ENCODE data around the gene CTSW.

DNA sequence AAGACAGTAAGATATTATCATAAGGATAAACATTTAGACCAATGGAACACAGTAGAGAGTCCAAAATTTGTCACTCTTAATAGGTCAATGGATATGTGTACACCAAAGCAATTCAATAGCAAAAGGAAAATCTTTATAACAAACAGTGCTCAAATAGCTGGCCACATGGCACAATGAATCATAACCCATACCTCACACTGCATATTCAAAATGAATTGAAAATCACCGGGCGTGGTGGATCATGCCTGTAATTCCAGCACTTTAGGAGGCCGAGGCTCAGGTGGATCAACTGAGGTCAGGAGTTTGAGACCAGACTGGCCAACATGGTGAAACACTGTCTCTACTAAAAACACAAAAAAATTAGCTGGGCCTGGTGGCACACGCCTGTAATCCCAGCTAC lies 37.5 kb upstream of the CTSW start:
- TF ChIP-seq, protein P1, sequence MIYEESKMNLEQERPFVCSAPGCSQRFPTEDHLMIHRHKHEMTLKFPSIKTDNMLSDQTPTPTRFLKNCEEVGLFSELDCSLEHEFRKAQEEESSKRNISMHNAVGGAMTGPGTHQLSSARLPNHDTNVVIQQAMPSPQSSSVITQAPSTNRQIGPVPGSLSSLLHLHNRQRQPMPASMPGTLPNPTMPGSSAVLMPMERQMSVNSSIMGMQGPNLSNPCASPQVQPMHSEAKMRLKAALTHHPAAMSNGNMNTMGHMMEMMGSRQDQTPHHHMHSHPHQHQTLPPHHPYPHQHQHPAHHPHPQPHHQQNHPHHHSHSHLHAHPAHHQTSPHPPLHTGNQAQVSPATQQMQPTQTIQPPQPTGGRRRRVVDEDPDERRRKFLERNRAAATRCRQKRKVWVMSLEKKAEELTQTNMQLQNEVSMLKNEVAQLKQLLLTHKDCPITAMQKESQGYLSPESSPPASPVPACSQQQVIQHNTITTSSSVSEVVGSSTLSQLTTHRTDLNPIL (CRISPR knock-in tag; IDR thresholded peaks at IDR 0.05; ENCODE audit: low read depth): no peak
- no peak for TF ChIP-seq RARB (CRISPR knock-in tag; IDR thresholded peaks at IDR 0.05)
- TF ChIP-seq, protein P2, sequence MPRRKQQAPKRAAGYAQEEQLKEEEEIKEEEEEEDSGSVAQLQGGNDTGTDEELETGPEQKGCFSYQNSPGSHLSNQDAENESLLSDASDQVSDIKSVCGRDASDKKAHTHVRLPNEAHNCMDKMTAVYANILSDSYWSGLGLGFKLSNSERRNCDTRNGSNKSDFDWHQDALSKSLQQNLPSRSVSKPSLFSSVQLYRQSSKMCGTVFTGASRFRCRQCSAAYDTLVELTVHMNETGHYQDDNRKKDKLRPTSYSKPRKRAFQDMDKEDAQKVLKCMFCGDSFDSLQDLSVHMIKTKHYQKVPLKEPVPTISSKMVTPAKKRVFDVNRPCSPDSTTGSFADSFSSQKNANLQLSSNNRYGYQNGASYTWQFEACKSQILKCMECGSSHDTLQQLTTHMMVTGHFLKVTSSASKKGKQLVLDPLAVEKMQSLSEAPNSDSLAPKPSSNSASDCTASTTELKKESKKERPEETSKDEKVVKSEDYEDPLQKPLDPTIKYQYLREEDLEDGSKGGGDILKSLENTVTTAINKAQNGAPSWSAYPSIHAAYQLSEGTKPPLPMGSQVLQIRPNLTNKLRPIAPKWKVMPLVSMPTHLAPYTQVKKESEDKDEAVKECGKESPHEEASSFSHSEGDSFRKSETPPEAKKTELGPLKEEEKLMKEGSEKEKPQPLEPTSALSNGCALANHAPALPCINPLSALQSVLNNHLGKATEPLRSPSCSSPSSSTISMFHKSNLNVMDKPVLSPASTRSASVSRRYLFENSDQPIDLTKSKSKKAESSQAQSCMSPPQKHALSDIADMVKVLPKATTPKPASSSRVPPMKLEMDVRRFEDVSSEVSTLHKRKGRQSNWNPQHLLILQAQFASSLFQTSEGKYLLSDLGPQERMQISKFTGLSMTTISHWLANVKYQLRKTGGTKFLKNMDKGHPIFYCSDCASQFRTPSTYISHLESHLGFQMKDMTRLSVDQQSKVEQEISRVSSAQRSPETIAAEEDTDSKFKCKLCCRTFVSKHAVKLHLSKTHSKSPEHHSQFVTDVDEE (CRISPR knock-in tag; IDR thresholded peaks at IDR 0.05): no peak
- no peak for TF ChIP-seq ZFP3 (CRISPR knock-in tag; IDR thresholded peaks at IDR 0.05)
- no peak for TF ChIP-seq ZFP30 (CRISPR knock-in tag; IDR thresholded peaks at IDR 0.05)
- TF ChIP-seq, protein P3, sequence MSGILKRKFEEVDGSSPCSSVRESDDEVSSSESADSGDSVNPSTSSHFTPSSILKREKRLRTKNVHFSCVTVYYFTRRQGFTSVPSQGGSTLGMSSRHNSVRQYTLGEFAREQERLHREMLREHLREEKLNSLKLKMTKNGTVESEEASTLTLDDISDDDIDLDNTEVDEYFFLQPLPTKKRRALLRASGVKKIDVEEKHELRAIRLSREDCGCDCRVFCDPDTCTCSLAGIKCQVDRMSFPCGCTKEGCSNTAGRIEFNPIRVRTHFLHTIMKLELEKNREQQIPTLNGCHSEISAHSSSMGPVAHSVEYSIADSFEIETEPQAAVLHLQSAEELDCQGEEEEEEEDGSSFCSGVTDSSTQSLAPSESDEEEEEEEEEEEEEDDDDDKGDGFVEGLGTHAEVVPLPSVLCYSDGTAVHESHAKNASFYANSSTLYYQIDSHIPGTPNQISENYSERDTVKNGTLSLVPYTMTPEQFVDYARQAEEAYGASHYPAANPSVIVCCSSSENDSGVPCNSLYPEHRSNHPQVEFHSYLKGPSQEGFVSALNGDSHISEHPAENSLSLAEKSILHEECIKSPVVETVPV (CRISPR knock-in tag; IDR thresholded peaks at IDR 0.05): no peak
- TF ChIP-seq, protein P4, sequence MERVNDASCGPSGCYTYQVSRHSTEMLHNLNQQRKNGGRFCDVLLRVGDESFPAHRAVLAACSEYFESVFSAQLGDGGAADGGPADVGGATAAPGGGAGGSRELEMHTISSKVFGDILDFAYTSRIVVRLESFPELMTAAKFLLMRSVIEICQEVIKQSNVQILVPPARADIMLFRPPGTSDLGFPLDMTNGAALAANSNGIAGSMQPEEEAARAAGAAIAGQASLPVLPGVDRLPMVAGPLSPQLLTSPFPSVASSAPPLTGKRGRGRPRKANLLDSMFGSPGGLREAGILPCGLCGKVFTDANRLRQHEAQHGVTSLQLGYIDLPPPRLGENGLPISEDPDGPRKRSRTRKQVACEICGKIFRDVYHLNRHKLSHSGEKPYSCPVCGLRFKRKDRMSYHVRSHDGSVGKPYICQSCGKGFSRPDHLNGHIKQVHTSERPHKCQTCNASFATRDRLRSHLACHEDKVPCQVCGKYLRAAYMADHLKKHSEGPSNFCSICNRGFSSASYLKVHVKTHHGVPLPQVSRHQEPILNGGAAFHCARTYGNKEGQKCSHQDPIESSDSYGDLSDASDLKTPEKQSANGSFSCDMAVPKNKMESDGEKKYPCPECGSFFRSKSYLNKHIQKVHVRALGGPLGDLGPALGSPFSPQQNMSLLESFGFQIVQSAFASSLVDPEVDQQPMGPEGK (CRISPR knock-in tag; IDR thresholded peaks at IDR 0.05; ENCODE audit: borderline replicate concordance): no peak
- TF ChIP-seq, protein P5, sequence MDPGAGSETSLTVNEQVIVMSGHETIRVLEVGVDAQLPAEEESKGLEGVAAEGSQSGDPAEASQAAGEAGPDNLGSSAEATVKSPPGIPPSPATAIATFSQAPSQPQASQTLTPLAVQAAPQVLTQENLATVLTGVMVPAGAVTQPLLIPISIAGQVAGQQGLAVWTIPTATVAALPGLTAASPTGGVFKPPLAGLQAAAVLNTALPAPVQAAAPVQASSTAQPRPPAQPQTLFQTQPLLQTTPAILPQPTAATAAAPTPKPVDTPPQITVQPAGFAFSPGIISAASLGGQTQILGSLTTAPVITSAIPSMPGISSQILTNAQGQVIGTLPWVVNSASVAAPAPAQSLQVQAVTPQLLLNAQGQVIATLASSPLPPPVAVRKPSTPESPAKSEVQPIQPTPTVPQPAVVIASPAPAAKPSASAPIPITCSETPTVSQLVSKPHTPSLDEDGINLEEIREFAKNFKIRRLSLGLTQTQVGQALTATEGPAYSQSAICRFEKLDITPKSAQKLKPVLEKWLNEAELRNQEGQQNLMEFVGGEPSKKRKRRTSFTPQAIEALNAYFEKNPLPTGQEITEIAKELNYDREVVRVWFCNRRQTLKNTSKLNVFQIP (CRISPR knock-in tag; IDR thresholded peaks at IDR 0.05; ENCODE audit: borderline replicate concordance, low read depth): no peak
- no peak for TF ChIP-seq ARNTL (CRISPR knock-in tag; IDR thresholded peaks at IDR 0.05; ENCODE audit: borderline replicate concordance, low read depth)
- TF ChIP-seq ISL1 (CRISPR knock-in tag; IDR thresholded peaks at IDR 0.05): no peak
- TF ChIP-seq ZNF565 (CRISPR knock-in tag; conservative IDR thresholded peaks at IDR 0.05; ENCODE audit: low read depth): no peak
- TF ChIP-seq CSDC2 (CRISPR knock-in tag; IDR thresholded peaks at IDR 0.05): no peak
- no peak for TF ChIP-seq TOX (CRISPR knock-in tag; IDR thresholded peaks at IDR 0.05; ENCODE audit: borderline replicate concordance)
- no peak for TF ChIP-seq OSR1 (CRISPR knock-in tag; IDR thresholded peaks at IDR 0.05)

Data from SK-N-SH treated with all-trans-retinoic acid at 6 μM for 48 hours (cell line).